Neural crest cell (in vitro differentiated cells): ENCODE measurements around the gene ROBO1. TPM values are rescaled to one million over a fixed set of nuclear protein-coding genes. Genes with fewer than 3 reads are reported as not detected.
A peak's percentile ranks its signal among the peaks of the same experiment; 100 is the strongest.

Experiments used
- DNase-seq: peaks from one replicate; pipeline ENCODE4 v3.0.0; 2021; ENCODE audit warnings: low read depth, mixed read lengths, low spot score
- H3K27ac Mint-ChIP-seq: one replicate; pipeline ENCODE4 v1.8.0; 2021; ENCODE audit warnings: mild to moderate bottlenecking, mixed read lengths; ENCODE audit not compliant: unreplicated experiment
- H3K27me3 Mint-ChIP-seq: 2 replicates; pipeline ENCODE4 v1.8.0; 2021; ENCODE audit warnings: low read depth, mild to moderate bottlenecking, mixed read lengths
- H3K36me3 Mint-ChIP-seq: 2 replicates; pipeline ENCODE4 v1.8.0; 2021; ENCODE audit warnings: low read depth, mild to moderate bottlenecking, mixed read lengths
- H3K4me1 Mint-ChIP-seq: 2 replicates; pipeline ENCODE4 v1.8.0; 2021; ENCODE audit warnings: mixed read lengths
- H3K4me3 Mint-ChIP-seq: one replicate; pipeline ENCODE4 v1.8.0; 2021; ENCODE audit warnings: mild to moderate bottlenecking, mixed read lengths
- H3K9me3 Mint-ChIP-seq: 2 replicates; pipeline ENCODE4 v1.8.0; 2021; ENCODE audit warnings: mixed read lengths
- CTCF ChIP-seq: fragments of 200-600 bp; sonication (generic); conservative IDR thresholded peaks from 2 replicates; pipeline ENCODE4 v1.5.0; 2021; ENCODE audit warnings: antibody characterized with exemption, mild to moderate bottlenecking
- total RNA-seq: library from RNA; stranded (reverse); gene quantifications from 2 replicates; pipeline ENCODE4 v1.2.1, GENCODE V29; 2021

The ROBO1 gene
- total RNA-seq, 1 donor from 2014 or later, result 88.7 TPM

GRCh38 chr3:79140708-79141107 is 627.1 kb downstream of the ROBO1 start:
- DNase-seq, result no peak
- Mint-ChIP-seq H3K9me3 (no peaks in the 10 kb centered on the region), H3K36me3 (no peaks in the 10 kb centered on the region), H3K27me3 (no peaks in the 10 kb centered on the region), H3K4me1 (peaks cover 25% of the 10 kb centered on the region), H3K4me3 (no peak overlapping the region), H3K27ac (no peak overlapping the region)
- TF ChIP-seq CTCF, result no peak

- Mint-ChIP-seq H3K4me1 (peaks cover 25% of the 10 kb centered on the region), H3K9me3 (peaks cover 4% of the 10 kb centered on the region)
- no peak for TF ChIP-seq CTCF
These were observed 628.3 kb downstream of the ROBO1 start for GRCh38 chr3:79139395-79140068.

GRCh38 chr3:79125313-79125984 is 642.3 kb downstream of the ROBO1 start:
- Mint-ChIP-seq H3K9me3 (no peaks in the 10 kb centered on the region), H3K36me3 (no peaks in the 10 kb centered on the region), H3K4me1 (peaks cover 9% of the 10 kb centered on the region), H3K4me3 (no peak overlapping the region), H3K27me3 (peaks cover 3% of the 10 kb centered on the region), H3K27ac (peak overlapping the region; percentile 60)
- no peak for TF ChIP-seq CTCF
- DNase-seq, result no peak

More at GRCh38 chr3:79139395-79140068, 628.3 kb downstream of the ROBO1 start:
- Mint-ChIP-seq H3K27ac (no peak overlapping the region), H3K4me3 (no peak overlapping the region), H3K27me3 (no peaks in the 10 kb centered on the region), H3K36me3 (no peaks in the 10 kb centered on the region)
- DNase-seq, result no peak

GRCh38 chr3:79115458-79115857 is 652.3 kb downstream of the ROBO1 start:
- Mint-ChIP-seq H3K27me3 (no peaks in the 10 kb centered on the region), H3K4me1 (no peaks in the 10 kb centered on the region), H3K9me3 (no peaks in the 10 kb centered on the region), H3K36me3 (no peaks in the 10 kb centered on the region), H3K4me3 (no peak overlapping the region), H3K27ac (no peak overlapping the region)
- TF ChIP-seq CTCF, result no peak
- no peak for DNase-seq

GRCh38 chr3:79113876-79114275 is 653.9 kb downstream of the ROBO1 start:
- H3K9me3 Mint-ChIP-seq, result no peaks in the 10 kb centered on the region
- no peak for TF ChIP-seq CTCF
- H3K4me3 Mint-ChIP-seq, result no peak overlapping the region
- H3K27ac Mint-ChIP-seq, result no peak overlapping the region
- H3K36me3 Mint-ChIP-seq, result no peaks in the 10 kb centered on the region
- no peak for DNase-seq
- no peaks in the 10 kb centered on the region for H3K27me3 Mint-ChIP-seq
- H3K4me1 Mint-ChIP-seq, result no peaks in the 10 kb centered on the region
